ENCODE measurements around the gene CHSY1. TPM values are rescaled to one million over a fixed set of nuclear protein-coding genes. Genes with fewer than 3 reads are reported as not detected.

CHSY1 gene
- polyA plus RNA-seq, 1 donor from 2014 or later = 1.1 TPM

GRCh38 chr15:101137312-101137940 is 114.4 kb downstream of the CHSY1 start:
- Mint-ChIP-seq H3K27me3 (peaks cover 2% of the 10 kb centered on the region), H3K4me1 (peaks cover 36 to 41% (median 40%) of the 10 kb centered on the region in 3 donors), H3K4me3 (peak overlapping the region in 2 of 4 donors; percentile 13 to 77), H3K27ac (peak overlapping the region in 2 of 3 donors; percentile 37 to 73), H3K36me3 (peaks cover 6% of the 10 kb centered on the region), H3K9me3 (peaks cover 0 to 2% (median 0%) of the 10 kb centered on the region in 3 donors)

GRCh38 chr15:101136381-101137268 is 115.2 kb downstream of the CHSY1 start:
- peak overlapping the region in 3 of 4 donors; percentile 16 to 77 (median 63) for H3K4me3 Mint-ChIP-seq
- peaks cover 0 to 2% (median 0%) of the 10 kb centered on the region in 3 donors for H3K9me3 Mint-ChIP-seq
- H3K4me1 Mint-ChIP-seq = peaks cover 36 to 42% (median 41%) of the 10 kb centered on the region in 3 donors
- peaks cover 2% of the 10 kb centered on the region for H3K27me3 Mint-ChIP-seq
- peak overlapping the region in 2 of 3 donors; percentile 37 to 73 for H3K27ac Mint-ChIP-seq
- peaks cover 4% of the 10 kb centered on the region for H3K36me3 Mint-ChIP-seq

GRCh38 chr15:101135532-101136166 is 116.2 kb downstream of the CHSY1 start:
- peaks cover 2% of the 10 kb centered on the region for H3K27me3 Mint-ChIP-seq
- H3K9me3 Mint-ChIP-seq = peaks cover 0 to 2% (median 0%) of the 10 kb centered on the region in 3 donors
- H3K27ac Mint-ChIP-seq = peak overlapping the region in 2 of 3 donors; percentile 12 to 37
- peaks cover 38 to 46% (median 45%) of the 10 kb centered on the region in 3 donors for H3K4me1 Mint-ChIP-seq
- H3K4me3 Mint-ChIP-seq = peak overlapping the region; percentile 17 to 74 (median 59)
- peaks cover 4% of the 10 kb centered on the region for H3K36me3 Mint-ChIP-seq

- Mint-ChIP-seq H3K36me3 (no peaks in the 10 kb centered on the region), H3K27me3 (peaks cover 3% of the 10 kb centered on the region), H3K4me1 (peaks cover 39 to 48% (median 46%) of the 10 kb centered on the region in 3 donors), H3K4me3 (no peak overlapping the region), H3K27ac (no peak overlapping the region), H3K9me3 (peaks cover 0 to 2% (median 0%) of the 10 kb centered on the region in 3 donors)
Measured at GRCh38 chr15:101134780-101135179, 117.1 kb downstream of the CHSY1 start.

GRCh38 chr15:101133751-101134261 is 118.0 kb downstream of the CHSY1 start:
- no peaks in the 10 kb centered on the region for H3K36me3 Mint-ChIP-seq
- peaks cover 40 to 53% (median 48%) of the 10 kb centered on the region in 3 donors for H3K4me1 Mint-ChIP-seq
- peaks cover 3% of the 10 kb centered on the region for H3K27me3 Mint-ChIP-seq
- H3K27ac Mint-ChIP-seq = no peak overlapping the region
- H3K9me3 Mint-ChIP-seq = peaks cover 0 to 2% (median 0%) of the 10 kb centered on the region in 3 donors
- H3K4me3 Mint-ChIP-seq = no peak overlapping the region

GRCh38 chr15:101133181-101133460 is 118.7 kb downstream of the CHSY1 start:
- Mint-ChIP-seq H3K36me3 (peaks cover 2% of the 10 kb centered on the region), H3K4me3 (no peak overlapping the region), H3K4me1 (peaks cover 40 to 53% (median 47%) of the 10 kb centered on the region in 3 donors), H3K27me3 (peaks cover 3% of the 10 kb centered on the region), H3K27ac (peak overlapping the region in 1 of 3 donors; percentile 39), H3K9me3 (peaks cover 0 to 2% (median 0%) of the 10 kb centered on the region in 3 donors)

GRCh38 chr15:101132390-101133180 is 119.3 kb downstream of the CHSY1 start:
- Mint-ChIP-seq H3K4me3 (no peak overlapping the region), H3K27ac (peak overlapping the region in 1 of 3 donors; percentile 39), H3K36me3 (peaks cover 2% of the 10 kb centered on the region), H3K9me3 (peaks cover 0 to 2% (median 0%) of the 10 kb centered on the region in 3 donors), H3K27me3 (peaks cover 3% of the 10 kb centered on the region), H3K4me1 (peaks cover 41 to 57% (median 51%) of the 10 kb centered on the region in 3 donors)

GRCh38 chr15:101131489-101132389 is 120.1 kb downstream of the CHSY1 start:
- peaks cover 43 to 57% (median 50%) of the 10 kb centered on the region in 3 donors for H3K4me1 Mint-ChIP-seq
- H3K36me3 Mint-ChIP-seq = peaks cover 2% of the 10 kb centered on the region
- H3K27ac Mint-ChIP-seq = peak overlapping the region in 1 of 3 donors; percentile 25
- no peak overlapping the region for H3K4me3 Mint-ChIP-seq
- H3K9me3 Mint-ChIP-seq = peaks cover 0 to 2% (median 0%) of the 10 kb centered on the region in 3 donors
- H3K27me3 Mint-ChIP-seq = peaks cover 3% of the 10 kb centered on the region

GRCh38 chr15:101129851-101130380 is 121.9 kb downstream of the CHSY1 start:
- Mint-ChIP-seq H3K4me1 (peaks cover 42 to 55% (median 47%) of the 10 kb centered on the region in 3 donors), H3K9me3 (peaks cover 0 to 2% (median 0%) of the 10 kb centered on the region in 3 donors), H3K36me3 (peaks cover 2% of the 10 kb centered on the region), H3K4me3 (peak overlapping the region in 3 of 4 donors; percentile 16 to 73 (median 64)), H3K27ac (peak overlapping the region in 2 of 3 donors; percentile 1 to 36), H3K27me3 (peaks cover 3% of the 10 kb centered on the region)

GRCh38 chr15:101128221-101129015 is 123.4 kb downstream of the CHSY1 start:
- H3K36me3 Mint-ChIP-seq = peaks cover 2% of the 10 kb centered on the region
- peak overlapping the region; percentile 95 to 96 (median 95) for H3K27ac Mint-ChIP-seq
- H3K4me1 Mint-ChIP-seq = peaks cover 52 to 64% (median 54%) of the 10 kb centered on the region in 3 donors
- no peaks in the 10 kb centered on the region for H3K9me3 Mint-ChIP-seq
- peaks cover 3% of the 10 kb centered on the region for H3K27me3 Mint-ChIP-seq
- H3K4me3 Mint-ChIP-seq = peak overlapping the region in 3 of 4 donors; percentile 41 to 89 (median 67)

- peaks cover 2% of the 10 kb centered on the region for H3K36me3 Mint-ChIP-seq
- peaks cover 54 to 64% (median 55%) of the 10 kb centered on the region in 3 donors for H3K4me1 Mint-ChIP-seq
- H3K9me3 Mint-ChIP-seq = no peaks in the 10 kb centered on the region
- peaks cover 3% of the 10 kb centered on the region for H3K27me3 Mint-ChIP-seq
- peak overlapping the region; percentile 67 to 90 (median 88) for H3K4me3 Mint-ChIP-seq
- peak overlapping the region; percentile 95 to 96 (median 95) for H3K27ac Mint-ChIP-seq
Measured at GRCh38 chr15:101127506-101128076, 124.3 kb downstream of the CHSY1 start.
